H1 (cell line): ENCODE results near the gene RBFOX1. TPM values are rescaled to one million over a fixed set of nuclear protein-coding genes. Genes with fewer than 3 reads are reported as not detected.

Experiments used
- EGR1 ChIP-seq: IDR thresholded peaks from 2 replicates; pipeline ENCODE4 v1.6.1; 2011; ENCODE audit warnings: low read depth, low read length, borderline replicate concordance
- GTF2F1 ChIP-seq: IDR thresholded peaks from 2 replicates; pipeline ENCODE4 v1.6.1; 2012; ENCODE audit warnings: low read depth, low read length, improper control_type of control experiment, borderline replicate concordance
- HDAC6 ChIP-seq: IDR thresholded peaks from one replicate; pipeline ENCODE4 v1.7.1; 2012; ENCODE audit warnings: low read depth, mild to moderate bottlenecking, inconsistent platforms, low read length, moderate library complexity
- KDM4A ChIP-seq: IDR thresholded peaks from one replicate; pipeline ENCODE4 v1.7.1; 2012; ENCODE audit warnings: low read depth, mild to moderate bottlenecking, moderate library complexity, low read length, inconsistent platforms; ENCODE audit not compliant: severe bottlenecking
- polyA plus RNA-seq, 7 experiments: library from polyadenylated mRNA; depleted of rRNA in 3 of 7; stranded (reverse) in 5 of 7; unstranded in 2 of 7; fragments of >200 nt in 5 of 7; fragments of 200-250 nt in 2 of 7; gene quantifications; 1 replicate in 5 of 7; 2 replicates in 1 of 7; 4 replicates in 1 of 7; pipeline versions ENCODE4 v1.2.1 to v1.2.3, GENCODE V29; 2011 to 2013; ENCODE audit warnings: missing spikeins in 2 of 7, mixed read lengths in 2 of 7
- total RNA-seq: library from RNA; stranded (reverse); fragmentation: NEBNext Ultra II Directional; extraction: Animal tissue kit (Norgen Biotek cat#: 25700); gene quantifications from 2 replicates; pipeline ENCODE4 v1.2.1, GENCODE V29; 2021

RBFOX1 gene
- total and polyA plus RNA-seq, 2 of the 8 experiments (the other 6 are each of a cell fraction or from before 2014, with no cell fraction given) = 1.7 to 2.8 TPM

DNA sequence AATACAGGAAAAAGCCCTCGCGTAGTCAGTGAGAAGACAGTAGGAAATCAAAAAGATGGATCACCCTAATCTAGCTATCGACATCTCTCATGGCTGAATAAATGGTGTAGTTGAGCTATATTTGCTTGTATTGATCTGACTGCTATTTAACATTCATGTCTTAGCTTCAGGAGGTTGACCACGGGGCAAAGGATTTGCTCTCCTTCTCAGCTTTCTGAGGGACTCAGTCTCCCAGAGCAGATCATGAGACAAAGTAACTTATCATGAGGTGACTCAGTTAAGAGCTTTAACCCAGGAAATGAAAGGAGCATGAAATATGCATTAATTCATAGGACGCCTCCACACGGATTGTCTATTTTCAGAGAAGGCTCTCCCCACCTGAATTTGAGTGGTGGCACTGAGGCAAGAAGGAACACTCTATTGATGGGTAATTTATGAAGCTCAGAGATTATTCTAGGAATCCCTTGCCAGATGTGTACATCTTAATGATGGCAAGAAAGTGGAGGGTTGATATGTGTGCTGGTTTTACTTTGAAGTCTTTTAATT, 608 bp downstream of the RBFOX1 start (continued):
- TF ChIP-seq KDM4A (no peak), HDAC6 (no peak), GTF2F1 (no peak), EGR1 (no peak)
